H54 (cell line): ENCODE results near the gene FDXR.

ENCODE experiments used
- DNase-seq: peaks from one replicate; pipeline ENCODE4 v3.0.0; 2011; ENCODE audit warnings: low spot score, mixed read lengths; ENCODE audit not compliant: insufficient read length
- FAIRE-seq: peaks from 3 replicates; lab custom pipeline; 2011; peaks lifted over from hg19 to GRCh38; lab: Jason Lieb, UNC
- POLR2A ChIP-seq: IDR thresholded peaks from 2 replicates; pipeline ENCODE4 v1.6.1; 2011; ENCODE audit warnings: low read depth, mild to moderate bottlenecking, low read length

The FDXR gene

GRCh38 chr17:74888469-74888868 lies 15.7 kb upstream of the FDXR start:
- FAIRE-seq (no peak), DNase-seq (no peak)
- TF ChIP-seq POLR2A: no peak

- DNase-seq (no peak), FAIRE-seq (no peak)
- no peak for TF ChIP-seq POLR2A
Measured at GRCh38 chr17:74883241-74883745, 10.5 kb upstream of the FDXR start.

DNA sequence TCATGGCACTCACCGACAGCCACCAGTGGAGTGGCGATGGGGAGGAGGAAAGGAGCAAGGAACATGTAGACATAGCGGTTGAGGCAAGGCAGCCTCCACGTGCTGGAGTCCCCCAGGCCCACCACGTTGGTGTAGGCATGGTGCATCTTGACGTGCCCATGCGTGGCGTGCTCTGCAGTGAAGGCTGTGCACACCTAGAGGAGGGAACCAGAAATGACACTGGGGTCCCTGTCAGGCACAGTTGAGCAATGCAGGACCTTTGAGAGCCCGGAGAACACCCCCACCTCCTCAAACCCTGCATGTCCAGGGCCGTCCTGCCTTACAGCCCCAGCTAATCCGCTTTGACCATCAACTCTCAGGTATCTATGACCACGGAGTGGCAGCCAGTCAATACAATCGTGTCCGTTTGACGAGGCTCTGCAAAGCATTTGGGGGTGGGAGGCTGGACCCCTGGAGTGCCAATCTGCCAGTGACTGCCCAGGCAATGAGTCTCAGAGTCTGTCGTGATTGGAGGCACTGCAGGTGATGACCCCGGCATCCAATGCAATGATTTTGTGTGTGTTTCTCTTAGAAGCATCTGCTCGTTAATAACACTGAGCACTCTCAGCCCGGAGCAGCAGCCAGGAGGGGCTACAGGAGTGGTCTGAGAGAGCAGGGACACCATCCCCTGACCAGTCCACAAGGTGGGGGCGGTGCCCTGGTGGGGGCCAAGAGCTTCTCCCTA lies 9.9 kb upstream of the FDXR start:
- no peak for TF ChIP-seq POLR2A
- no peak for FAIRE-seq
- DNase-seq: no peak

GRCh38 chr17:74881073-74881472 lies 8.3 kb upstream of the FDXR start:
- no peak for FAIRE-seq
- DNase-seq: no peak
- TF ChIP-seq POLR2A: no peak

GRCh38 chr17:74879308-74879707 lies 6.5 kb upstream of the FDXR start:
- FAIRE-seq (no peak), DNase-seq (no peak)
- TF ChIP-seq POLR2A: no peak

DNA sequence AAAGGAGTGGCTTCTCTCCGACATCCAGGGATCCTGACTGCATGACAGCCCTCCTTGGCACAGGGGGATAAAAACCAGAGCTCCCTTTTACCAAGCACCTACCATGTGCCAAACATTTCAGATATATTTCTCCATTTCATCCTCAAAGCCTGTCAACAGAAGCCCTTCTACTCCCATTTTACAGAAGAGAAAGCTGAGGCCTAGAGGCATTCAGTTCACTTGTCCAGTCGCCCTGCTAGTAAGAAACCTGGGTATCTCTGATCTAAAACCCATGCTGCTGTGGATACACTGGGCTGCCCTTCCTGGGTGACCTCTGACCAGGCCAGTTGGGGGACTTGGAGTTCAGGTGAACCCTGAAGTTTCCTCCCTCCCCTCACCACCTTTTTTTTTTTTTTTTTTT lies 5.9 kb upstream of the FDXR start:
- no peak for TF ChIP-seq POLR2A
- FAIRE-seq (no peak), DNase-seq (no peak)

GRCh38 chr17:74877592-74878548 lies 5.1 kb upstream of the FDXR start:
- no peak for FAIRE-seq
- no peak for TF ChIP-seq POLR2A
- no peak for DNase-seq

DNA sequence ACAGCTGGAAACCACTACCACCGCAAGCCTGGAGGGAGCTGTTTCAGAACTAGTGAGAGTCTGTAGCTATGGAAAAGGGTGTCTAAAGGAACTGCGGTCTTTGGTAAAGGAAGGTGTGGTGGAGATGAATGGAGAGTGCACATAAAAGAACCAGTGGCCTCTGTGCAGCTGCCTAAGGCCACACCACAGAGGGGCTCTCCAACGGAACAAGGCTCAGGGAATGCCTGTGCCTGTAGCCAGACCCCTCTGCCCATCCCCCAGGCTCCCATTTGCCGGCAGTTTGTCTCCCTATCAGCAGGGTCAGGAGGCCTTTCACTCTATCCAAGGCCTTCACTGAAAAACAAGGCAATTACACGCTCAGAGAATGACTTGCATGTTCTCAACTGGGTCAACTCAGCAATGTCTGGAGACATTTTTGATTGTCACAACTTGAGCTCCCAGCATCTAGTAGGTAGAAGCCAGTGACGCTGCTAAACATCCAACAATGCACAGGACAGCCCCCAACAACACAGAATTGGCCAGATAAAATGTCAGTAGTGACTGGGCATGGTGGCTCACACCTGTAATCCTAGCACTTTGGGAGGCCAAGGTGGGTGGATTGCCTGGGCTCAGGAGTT lies 3.3 kb upstream of the FDXR start:
- FAIRE-seq: no peak
- no peak for TF ChIP-seq POLR2A
- DNase-seq: no peak

DNA sequence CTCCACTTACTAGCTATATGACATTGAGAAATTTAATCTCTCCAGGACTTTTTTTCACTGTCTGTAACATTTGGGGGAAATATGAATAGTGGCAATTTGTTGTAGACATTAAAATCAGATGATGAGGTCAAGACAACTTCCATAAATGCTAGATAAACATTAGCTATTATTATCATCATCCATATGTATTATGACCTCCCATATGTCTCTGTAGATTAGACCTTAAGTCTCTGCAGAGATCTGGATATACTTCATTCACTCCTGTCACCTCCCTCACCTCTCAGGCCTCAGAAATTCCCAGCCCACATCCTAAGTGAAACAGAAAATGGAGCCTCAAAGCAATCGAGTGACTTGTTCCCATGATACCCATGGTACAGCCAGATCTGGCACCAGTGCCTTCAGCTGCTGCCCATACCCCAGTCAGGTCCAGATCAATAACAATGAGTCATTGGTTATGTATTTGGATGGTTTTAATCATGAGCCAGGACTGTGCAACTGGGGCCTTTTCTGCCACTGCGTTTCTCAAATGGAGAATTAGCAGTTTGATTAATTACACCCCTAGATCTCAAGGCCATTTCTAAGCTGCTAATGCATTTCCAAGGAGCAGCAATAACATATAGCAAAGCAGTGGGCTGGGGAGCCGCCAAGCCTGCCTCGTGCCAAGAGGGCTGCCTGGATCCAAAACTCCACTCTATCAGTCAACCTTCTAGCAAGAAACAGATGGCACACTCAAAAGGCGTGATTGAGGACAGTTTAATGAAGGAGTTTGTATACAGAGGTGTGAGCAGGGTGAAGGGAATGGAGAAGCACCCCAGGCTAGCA lies 2.6 kb upstream of the FDXR start:
- TF ChIP-seq POLR2A: no peak
- DNase-seq: no peak
- no peak for FAIRE-seq

GRCh38 chr17:74874615-74875037 lies 1.8 kb upstream of the FDXR start:
- no peak for FAIRE-seq

DNA sequence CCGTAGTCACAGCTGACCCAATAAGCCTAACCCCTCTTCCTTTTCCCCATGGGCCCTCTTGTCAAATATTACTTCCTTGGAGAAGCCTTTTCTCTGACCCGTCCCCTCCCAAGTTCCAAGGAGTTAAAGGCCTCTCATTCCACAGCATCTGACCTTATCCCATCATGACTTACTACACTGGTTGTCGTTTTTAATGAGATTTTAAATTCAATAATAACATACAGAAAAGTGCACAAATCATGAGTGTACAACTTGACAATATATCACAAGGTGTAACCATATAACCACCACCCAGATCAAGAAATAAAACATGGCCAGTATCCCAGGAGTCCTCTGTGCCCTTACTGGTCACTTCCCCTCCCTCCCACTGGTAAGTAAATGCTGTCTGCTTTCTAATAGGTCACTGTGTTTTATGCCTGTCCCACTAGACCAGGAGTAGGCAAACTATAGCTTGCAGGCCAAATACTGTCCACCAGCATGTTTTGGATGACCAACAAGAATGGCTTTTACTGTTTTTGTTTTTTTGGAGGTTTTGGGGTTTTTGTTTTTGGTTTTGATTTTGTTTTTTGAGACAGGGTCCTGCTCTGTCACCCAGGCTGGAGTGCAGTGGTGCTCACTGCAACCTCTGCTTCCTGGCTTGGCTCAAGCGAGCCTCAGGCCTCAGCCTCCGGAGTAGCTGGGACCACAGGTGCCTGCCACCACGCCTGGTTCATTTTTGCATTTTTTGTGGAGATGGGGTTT lies 1.2 kb upstream of the FDXR start:
- peak; percentile 88 for DNase-seq
- no peak for FAIRE-seq
- TF ChIP-seq POLR2A: no peak

More at GRCh38 chr17:74874615-74875037, 1.8 kb upstream of the FDXR start:
- DNase-seq: no peak
- TF ChIP-seq POLR2A: no peak
